HS-27A (cell line): ENCODE measurements around the gene ENTPD6.
"Not testable (repeated sequence)": the region's sequence is repeated elsewhere in the genome, so short reads cannot be mapped to it uniquely, and the experiment has no call there.

Experiments used
- DNase-seq: peaks from one replicate; pipeline ENCODE4 v3.0.0-alpha.2; 2012; ENCODE audit warnings: low read depth, missing footprints

Gene ENTPD6

GRCh38 chr20:25257130-25257529 is 61.6 kb downstream of the ENTPD6 start:
- no peak for DNase-seq

DNA sequence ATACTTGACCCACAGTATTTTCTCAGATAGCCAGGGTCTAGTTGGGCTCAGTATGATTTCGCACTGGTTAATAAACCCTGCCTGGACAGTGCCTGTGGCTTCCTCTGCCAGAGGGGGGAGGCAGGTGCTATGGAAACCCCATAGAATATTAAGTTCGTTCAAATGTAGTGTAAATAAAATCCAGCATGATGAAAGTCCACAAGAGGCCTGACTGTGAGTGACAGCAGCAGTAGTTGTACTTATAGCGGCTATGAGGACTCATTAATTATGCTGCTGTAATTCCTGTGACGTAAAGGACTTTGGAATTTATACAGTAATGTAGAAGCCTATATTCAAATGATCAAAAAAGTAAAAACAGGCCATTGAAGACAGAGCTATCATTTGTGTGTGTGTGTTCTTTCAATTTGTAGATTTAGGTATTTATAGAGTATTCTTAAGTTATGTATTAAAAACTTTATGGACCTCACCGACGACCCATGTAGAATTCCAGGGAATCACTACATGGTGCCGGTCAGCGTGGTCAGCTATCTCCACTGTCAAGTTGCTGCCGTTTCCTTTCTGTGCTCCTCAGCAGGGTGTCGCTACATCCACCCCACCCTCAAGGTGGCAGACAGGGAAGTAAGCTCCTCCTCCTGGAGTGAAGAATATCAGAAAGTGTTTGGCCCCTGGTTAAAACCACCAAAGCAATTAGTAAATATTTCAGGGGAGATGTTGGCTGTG is 62.4 kb downstream of the ENTPD6 start:
- DNase-seq: no peak

GRCh38 chr20:25258476-25258805 is 62.9 kb downstream of the ENTPD6 start:
- DNase-seq: no peak

GRCh38 chr20:25258828-25259227 is 63.3 kb downstream of the ENTPD6 start:
- DNase-seq: no peak

- no peak for DNase-seq
Observed at GRCh38 chr20:25259358-25259757, 63.8 kb downstream of the ENTPD6 start.

- no peak for DNase-seq
Observed at GRCh38 chr20:25259788-25260254, 64.3 kb downstream of the ENTPD6 start.

DNA sequence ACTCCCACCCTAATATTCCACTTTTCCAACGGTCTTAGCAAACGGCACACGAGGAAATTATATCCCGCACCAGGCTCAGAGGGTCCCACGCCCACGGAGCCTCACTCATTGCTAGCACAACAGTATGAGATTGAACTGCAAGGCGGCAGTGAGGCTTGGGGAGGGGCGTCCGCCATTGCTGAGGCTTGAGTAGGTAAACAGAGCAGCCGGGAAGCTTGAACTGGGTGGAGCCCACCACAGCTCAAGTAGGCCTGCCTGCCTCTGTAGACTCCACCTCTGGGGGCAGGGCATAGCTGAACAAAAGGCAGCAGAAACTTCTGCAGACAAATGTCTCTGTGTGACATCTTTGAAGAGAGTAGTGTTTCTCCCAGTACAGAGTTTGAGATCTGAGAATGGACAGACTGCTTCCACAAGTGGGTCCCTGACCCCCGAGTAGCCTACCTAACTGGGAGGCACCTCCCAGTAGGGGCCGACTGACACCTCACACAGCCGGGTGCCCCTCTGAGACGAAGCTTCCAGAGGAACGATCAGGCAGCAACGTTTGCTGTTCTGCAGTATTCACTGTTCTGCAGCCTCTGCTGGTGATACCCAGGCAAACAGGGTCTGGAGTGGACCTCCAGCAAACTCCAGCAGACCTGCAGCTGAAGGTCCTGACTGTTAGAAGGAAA is 65.4 kb downstream of the ENTPD6 start:
- DNase-seq: not testable (repeated sequence)

DNA sequence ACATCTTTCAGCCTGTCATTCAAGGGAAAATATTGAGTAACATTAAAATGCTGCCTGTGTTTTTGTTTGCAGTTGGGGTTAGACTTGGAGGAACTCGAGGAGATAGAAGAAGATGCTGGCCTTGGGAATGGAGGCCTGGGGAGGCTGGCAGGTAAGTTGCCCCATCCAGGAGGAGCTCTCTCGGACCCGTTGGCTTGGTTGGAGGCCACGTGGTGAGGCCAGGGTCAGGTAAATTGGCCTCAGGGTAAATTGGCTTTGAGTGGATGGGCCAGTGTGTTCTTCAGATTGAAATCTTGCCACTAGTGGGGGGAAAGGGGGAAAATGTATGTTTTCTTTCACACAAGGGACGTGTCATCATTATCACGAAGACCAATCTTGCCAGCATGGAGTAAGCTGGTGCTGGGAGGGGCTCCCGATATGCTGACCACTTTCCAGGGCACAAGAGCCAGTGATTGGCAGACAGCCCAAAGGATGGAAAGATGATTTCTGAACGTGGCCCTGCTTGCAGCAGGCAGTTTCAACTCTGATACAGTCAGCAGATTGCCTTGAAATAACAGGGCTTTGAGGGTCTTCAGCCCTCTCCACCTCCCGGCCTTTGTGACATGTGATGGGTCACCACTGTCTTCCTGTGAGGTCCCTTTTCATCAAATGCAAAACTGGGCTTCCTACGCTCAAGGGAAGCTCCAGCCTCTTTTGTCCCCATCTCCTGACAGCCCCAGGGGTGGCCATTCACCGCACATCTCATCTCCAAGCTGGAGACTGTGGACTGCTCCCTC is 73.7 kb downstream of the ENTPD6 start:
- DNase-seq: no peak

DNA sequence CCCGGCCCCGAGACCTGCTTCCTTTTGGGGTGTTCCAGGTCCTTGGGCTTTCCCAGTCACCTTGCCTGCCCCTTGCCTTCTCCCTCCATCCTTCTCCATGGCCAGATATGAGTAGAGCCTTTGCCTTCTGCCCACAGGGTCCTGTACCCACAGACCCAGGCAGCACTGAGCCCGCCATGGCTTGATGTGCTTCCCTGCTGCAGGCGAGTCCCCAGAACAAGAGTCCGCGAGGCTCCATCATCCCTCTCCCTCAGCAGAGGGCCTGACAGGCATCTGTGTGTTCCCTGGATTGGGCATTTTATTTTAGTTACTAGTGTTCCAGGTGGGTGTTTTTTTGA is 74.3 kb downstream of the ENTPD6 start:
- no peak for DNase-seq

- DNase-seq: no peak
Observed at GRCh38 chr20:25270829-25271251, 75.3 kb downstream of the ENTPD6 start.

DNA sequence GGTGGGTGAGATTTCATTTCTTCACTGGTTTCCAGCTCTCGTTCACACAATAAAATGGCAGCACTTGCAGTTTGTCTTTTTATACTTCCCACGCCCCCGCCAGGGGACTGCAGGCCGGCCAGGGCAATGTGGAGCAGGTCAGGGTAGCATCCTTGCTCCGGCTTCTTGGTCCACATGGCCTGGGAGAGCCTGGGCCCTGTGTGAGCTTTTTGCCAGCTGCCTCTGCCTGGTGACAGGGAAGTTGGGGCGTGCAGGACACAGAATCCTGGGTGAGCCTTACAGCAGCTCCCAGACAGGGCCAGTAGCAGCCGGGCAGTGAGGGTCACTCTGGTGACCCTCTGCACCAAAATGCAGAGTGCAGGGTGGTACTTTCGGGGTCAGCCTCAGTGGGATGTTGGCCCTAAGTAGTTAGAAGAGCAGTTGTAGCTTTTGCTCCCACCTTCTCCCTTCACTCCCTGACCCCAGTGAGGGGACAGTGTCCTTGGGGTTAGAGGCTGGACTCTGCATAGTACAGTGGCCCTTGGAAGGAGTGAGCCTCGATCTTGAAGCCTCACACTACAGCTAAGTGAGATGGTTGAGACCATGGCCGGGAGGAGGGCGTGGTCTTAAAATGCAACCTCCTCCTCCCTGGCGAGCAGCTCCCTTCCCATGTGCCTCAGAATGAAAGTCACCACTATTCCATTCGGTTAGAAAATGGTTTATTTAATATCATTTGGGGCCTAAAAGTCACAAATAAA is 76.1 kb downstream of the ENTPD6 start:
- DNase-seq: no peak

GRCh38 chr20:25272223-25273000 is 76.9 kb downstream of the ENTPD6 start:
- no peak for DNase-seq

GRCh38 chr20:25273046-25273445 is 77.5 kb downstream of the ENTPD6 start:
- DNase-seq: no peak

- no peak for DNase-seq
Observed at GRCh38 chr20:25273541-25274358, 78.2 kb downstream of the ENTPD6 start.

DNA sequence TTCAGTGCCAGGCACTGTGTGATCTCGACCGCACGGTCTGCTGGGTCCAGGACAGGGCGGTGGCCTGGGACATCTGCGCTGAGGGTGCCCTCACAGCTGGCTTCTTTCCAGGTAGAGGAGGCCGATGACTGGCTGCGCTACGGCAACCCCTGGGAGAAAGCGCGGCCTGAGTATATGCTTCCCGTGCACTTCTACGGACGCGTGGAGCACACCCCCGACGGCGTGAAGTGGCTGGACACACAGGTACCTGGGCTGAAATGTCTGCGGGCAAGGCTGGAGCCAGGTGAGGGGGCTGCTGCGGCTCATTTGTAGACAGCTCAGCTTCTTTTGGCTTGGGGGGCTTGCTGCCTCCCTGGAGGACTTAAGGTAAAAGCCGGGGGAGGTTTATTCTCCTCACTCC is 79.0 kb downstream of the ENTPD6 start:
- DNase-seq: no peak

DNA sequence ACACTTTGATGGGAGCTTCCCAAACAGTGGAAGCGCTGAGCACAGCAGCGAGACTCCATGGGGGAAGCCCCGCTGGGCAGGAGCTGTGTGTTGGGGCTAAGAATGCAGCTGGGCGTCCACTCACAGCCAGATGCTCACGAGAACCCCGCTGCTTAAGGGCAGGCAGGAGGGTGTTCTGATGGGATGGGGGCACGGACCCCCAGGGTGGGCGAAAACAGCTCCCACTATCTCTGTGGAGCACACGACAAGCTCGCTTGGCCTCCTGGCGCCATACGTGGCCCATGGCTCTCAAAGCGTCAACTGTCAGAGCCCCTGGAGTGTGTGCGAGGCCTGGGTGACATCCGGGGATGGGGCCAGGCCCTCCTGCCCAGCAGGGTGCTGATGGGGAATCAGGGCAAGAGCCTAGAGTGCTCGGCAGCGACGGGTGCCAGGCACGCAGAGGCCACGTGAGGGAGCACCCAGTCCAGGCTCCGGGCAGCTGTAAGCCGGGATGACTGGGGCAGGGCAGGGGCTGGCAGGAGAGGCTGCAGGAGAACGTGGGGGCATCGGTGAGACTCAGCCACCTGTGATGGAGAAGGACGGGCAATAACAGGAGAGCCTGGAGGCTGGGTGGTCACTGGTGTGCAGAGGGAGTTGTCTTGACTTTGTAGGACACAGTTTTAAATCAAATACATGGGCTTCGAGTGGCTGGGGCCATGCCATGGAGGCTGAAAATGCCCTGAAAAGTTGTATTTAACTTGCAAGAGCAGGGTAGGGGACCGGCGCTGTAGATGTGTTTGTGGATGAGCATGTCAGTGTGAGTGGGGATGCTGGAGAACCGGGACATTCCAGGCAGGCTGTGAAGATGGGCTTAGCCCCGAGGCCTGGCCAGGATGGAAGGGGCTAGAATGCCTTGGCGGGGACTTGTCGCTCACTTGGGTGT is 79.6 kb downstream of the ENTPD6 start:
- DNase-seq: no peak

GRCh38 chr20:25275813-25276532 is 80.5 kb downstream of the ENTPD6 start:
- DNase-seq: no peak
